A204.1 (cell line): ENCODE data around the gene GFM1.
"Not testable (repeated sequence)": the region's sequence is repeated elsewhere in the genome, so short reads cannot be mapped to it uniquely, and the experiment has no call there.

Source experiments
- FAIRE-seq: peaks from 2 replicates; lab custom pipeline; 2012; peaks lifted over from hg19 to GRCh38; lab: Jason Lieb, UNC

Gene GFM1

DNA sequence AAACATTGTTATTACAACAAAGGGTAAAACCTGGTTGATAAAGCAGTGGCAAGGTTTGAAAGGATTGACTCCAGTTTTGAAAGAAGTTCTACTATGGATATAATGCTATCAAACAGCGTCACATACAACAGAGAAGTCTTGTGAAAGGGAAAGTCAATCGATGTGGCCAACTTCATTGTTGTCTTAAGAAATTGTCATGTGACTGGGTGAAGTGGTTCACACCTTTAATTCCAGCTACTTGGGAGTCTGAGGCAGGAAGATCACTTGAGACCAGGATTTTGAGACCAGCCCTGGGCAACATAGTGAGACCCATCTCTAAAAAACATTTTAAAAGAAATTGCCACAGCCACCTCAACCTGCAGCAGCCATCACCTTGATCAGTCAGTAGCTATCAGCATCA, 34.4 kb downstream of the GFM1 start:
- FAIRE-seq: no peak

- no peak for FAIRE-seq
These were observed 35.2 kb downstream of the GFM1 start for GRCh38 chr3:158679547-158680000.

DNA sequence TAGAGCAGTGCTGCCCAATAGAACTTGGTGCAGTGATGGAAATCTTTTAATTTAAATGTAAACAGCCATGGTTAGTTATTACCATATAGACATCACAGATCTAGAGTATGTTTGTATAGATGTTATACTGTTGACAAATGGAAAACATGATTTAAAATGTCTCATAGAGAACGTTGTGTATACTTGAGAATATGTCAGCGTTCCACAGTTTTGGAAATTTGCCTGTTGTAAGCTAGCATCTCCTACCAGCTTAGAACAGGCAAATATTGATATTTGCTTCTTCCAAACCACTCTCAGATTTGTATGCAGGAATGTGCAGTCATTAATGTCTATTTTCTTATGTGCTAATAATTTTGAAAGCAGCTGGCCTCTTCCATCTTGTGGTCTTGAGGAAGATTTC, 36.5 kb downstream of the GFM1 start:
- no peak for FAIRE-seq

GRCh38 chr3:158683230-158683962, 39.1 kb downstream of the GFM1 start:
- no peak for FAIRE-seq

DNA sequence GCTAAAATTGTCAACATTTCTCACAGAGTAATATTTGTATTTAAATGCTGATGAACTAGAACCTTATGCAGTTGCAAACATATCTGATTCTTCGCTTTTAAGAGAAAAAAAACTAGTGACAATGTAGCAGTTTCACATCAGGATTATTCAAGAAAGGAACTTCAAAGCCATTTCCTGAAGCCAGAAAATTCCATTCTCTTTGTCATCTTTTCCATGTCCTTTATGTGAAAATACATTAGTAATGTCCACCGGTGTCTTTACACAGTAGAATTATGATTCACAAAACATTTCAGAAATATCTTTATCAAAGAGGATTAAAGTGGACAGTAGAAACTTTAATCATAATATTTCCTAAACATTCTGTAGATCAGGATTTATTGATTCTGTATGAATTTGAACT, 40.8 kb downstream of the GFM1 start:
- no peak for FAIRE-seq

DNA sequence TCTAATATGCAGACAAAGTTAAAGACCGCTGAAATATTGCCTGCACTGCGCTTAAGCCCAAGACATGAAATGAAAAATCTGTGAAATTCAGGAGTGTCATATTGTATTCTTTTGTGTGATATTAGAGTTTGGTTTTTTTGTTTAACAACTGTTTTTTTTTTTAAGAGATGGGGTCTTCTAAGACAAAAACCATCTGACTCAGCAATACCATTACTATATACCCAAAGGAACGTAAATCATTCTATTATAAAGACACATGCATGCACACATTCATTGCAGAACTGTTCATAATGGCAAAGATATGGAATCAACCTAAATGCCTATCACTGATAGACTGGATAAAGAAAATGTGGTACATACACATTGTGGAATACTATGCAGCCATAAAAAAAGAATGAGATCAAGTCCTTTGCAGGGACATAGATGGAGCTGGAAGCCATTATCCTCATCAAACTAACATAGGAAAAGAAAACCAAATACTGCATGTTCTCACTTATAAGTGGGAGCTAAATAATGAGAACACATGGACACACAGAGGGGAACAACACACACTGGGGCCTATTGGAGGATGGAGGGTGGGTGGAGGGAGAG, 49.6 kb downstream of the GFM1 start:
- not testable (repeated sequence) for FAIRE-seq

GRCh38 chr3:158696618-158697017, 52.3 kb downstream of the GFM1 start:
- no peak for FAIRE-seq

DNA sequence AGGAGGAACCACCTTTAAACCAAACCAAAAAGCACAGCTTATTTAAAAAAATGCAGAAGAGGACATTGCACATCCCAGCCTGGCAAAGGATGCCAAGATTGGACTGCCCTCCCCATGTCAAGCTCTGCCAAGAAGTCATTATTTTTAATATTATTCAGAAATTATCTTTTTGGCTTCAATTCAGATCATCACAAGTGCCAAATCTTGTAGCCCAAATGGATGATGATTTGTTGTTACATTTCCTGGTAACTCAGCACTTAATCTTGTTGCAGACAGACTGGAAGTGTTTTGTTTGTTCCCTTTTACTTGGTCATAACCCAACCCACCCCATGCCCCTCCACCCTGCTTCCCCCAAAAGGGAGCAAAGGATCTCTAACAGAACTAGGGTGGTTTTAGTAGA, 56.2 kb downstream of the GFM1 start:
- no peak for FAIRE-seq

DNA sequence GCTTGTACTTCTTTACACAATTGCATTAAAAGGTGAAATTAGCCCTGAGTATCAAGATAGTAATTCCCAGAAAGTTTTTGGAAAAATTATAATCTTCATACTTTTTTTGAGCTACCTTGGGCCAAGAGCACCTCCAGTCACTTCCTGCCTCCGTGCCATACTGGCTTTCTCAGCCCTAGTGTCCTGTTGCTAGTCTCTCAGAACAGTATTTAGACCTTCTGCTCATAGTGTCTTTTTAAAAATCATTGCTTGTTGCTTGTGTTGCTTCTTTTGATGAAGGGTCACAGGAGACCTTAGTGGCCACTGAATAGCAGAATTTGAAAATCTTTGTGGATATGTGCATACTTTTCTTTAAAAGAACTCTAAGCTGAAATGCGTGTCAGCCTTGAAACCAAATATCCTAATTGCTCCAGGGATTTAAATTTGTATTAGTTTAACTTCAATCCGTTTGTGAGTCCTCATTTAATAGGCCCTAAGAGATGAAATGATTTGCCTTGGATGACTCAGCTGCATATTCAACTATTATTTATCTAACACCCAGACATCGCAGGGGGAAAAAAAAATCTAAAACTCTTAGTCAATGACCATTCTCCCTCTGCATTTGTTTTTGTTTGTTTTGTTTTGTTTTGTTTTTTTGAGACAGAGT, 57.2 kb downstream of the GFM1 start:
- no peak for FAIRE-seq

GRCh38 chr3:158702815-158703481, 58.6 kb downstream of the GFM1 start:
- no peak for FAIRE-seq

DNA sequence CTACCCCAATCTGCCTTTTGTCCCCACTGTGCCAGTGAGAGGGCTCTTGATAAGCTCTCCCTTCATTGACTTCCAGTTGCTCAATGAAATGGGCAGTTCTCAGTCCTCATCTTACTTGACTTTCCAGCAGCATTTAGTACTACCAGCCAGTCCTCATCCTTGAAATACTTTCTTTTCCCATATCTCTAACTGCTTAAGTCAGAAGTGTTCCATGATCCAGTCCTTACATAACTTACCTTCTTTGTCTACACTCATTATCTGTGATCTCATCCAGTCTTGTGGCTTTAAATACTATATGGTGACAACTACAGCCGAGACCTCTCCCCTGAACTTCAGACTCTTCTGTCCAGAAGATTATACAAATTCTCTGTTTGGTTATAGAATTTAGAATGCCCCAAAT, 59.2 kb downstream of the GFM1 start:
- FAIRE-seq: no peak

DNA sequence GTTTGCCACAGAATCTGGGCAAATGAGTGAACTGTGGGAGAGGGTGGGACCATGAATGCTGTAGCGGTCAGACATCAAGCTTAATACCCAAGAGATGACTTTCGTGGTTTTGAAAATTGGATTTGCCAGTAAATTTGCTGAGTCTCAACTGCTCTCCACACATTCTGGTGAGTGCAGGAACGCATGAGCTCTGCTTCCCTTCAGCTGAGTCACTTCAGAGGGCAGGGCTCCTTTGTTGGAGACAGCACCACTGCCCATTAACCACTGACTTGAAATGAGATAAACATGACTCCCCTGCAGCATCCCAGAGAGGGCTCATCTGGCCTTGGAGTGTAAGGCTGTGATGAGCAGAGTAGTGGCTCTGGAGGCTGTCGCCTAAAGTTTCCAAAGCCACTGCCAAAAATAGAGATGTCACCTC, 65.3 kb downstream of the GFM1 start:
- FAIRE-seq: no peak

DNA sequence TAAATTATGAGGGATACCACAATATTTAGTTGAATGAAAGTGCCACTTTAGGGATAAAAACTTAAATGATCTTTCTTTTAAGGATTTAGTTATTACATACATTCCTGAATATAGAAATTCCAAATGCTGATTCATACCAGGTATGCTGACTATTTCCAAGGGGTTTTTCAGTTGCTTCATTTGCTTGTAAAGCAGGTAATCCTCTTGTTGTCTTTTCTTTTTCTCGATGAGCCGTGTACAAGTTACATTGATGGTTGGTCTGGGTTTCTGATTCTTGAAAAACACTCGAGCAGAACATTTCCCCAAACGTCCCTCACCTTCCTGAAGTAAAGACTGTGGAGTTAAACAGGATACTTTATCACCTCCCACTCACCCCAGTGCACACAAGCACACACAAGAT, 66.3 kb downstream of the GFM1 start:
- no peak for FAIRE-seq

DNA sequence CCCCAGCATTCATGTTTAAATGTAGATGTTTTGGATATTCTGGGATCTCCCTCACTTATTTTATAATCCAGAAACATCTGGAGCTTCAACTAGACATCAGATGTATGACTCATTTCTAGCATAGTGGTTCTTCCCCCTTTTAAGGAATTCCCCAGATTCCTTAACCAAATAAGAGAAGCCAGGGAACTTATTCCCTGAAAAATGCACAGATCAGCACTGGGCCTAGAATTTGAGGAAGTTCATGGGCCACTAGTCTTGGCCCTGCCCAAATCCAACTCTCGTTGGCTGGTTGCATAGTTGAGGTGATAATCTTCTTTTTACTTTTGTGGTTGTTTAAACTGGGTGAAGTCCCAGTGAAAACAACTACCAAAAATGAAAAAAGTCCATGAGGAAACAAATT, 67.6 kb downstream of the GFM1 start:
- FAIRE-seq: no peak

- FAIRE-seq: no peak
These were observed 68.1 kb downstream of the GFM1 start for GRCh38 chr3:158712443-158712842.

GRCh38 chr3:158713094-158713499, 68.8 kb downstream of the GFM1 start:
- FAIRE-seq: no peak

- no peak for FAIRE-seq
These were observed 73.2 kb downstream of the GFM1 start for GRCh38 chr3:158717576-158717975.

- FAIRE-seq: no peak
These were observed 74.3 kb downstream of the GFM1 start for GRCh38 chr3:158718490-158719170.

- no peak for FAIRE-seq
These were observed 77.8 kb downstream of the GFM1 start for GRCh38 chr3:158722108-158722507.

GRCh38 chr3:158723991-158724390, 79.7 kb downstream of the GFM1 start:
- FAIRE-seq: no peak

DNA sequence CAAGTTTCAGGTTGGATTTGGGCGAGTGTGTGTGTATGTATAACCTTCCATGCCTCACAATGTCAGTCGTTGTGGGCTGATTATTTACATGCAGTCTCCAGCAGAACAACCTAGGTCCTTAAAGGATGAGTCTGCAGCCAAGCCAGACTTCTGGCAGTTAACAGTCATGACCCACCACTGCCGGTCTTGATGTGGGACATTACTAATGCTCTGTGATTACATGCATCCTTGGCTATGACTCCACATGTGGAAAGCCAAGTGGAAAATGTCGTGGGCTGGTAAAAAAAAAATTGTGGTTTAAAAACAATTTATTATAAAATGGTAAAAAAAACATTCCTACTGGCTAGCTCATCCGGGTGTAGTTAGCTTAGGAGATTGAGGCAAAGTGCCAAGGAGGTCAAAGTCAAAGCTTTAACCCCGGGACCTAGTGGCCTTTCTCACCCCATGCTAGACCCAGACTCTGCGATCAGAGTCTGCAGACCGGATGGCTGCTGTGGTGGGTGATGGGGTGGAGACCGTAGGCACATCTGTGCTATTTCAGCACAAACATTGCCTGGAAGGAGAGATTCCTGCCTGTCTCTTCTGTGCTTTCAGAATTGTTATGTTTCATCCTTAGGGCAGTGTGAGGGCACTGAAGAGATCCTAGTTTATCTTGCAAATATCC, 81.2 kb downstream of the GFM1 start:
- FAIRE-seq: no peak
